CD4-positive, alpha-beta T cell (primary cell): ENCODE measurements around the gene IPO9. TPM values are rescaled to one million over a fixed set of nuclear protein-coding genes. Genes with fewer than 3 reads are reported as not detected.

Source experiments
- ATAC-seq: fragments of 200-7000 bp; cut with Tn5 transposase; one replicate; pipeline ENCODE4 v1.10.0; 2022; ENCODE audit warnings: mild to moderate bottlenecking; ENCODE audit not compliant: poor library complexity
- CTCF ChIA-PET: fragments of 350-600 bp; sonication (Branson Sonifier 250); formaldehyde crosslinking; loops from one replicate; lab custom pipeline; 2021; ENCODE audit warnings: antibody characterized with exemption, inconsistent platforms; lab: Charles Lee
- POLR2A ChIA-PET: fragments of 350-600 bp; sonication (Branson Sonifier 250); formaldehyde crosslinking; loops from one replicate; lab custom pipeline; 2021; ENCODE audit warnings: antibody characterized with exemption, inconsistent platforms; lab: Charles Lee
- DNase-seq, 14 experiments: peaks; one replicate each; pipeline ENCODE4 v3.0.0-alpha.2; 2013 to 2020; ENCODE audit warnings: mixed read lengths in 2 of 14
- H3K27ac ChIP-seq, 2 donors: one replicate each; pipeline versions ENCODE4 v1.5.1 to v1.7.0; 2013; ENCODE audit warnings: low read length in 2 of 2, low read depth in 1 of 2, mild to moderate bottlenecking in 1 of 2
- H3K27me3 ChIP-seq, 2 experiments: 1 replicate in 1 of 2; 2 replicates in 1 of 2; pipeline versions ENCODE4 v1.6.1 to v1.7.0; 2013; ENCODE audit warnings: low read length in 2 of 2, control low read depth in 1 of 2, mild to moderate bottlenecking in 1 of 2, moderate library complexity in 1 of 2; ENCODE audit not compliant: insufficient read depth in 2 of 2, control insufficient read depth in 1 of 2
- H3K36me3 ChIP-seq: one replicate; pipeline ENCODE4 v1.6.1; 2013; ENCODE audit warnings: low read length, control low read depth; ENCODE audit not compliant: insufficient read depth
- H3K4me1 ChIP-seq: one replicate; pipeline ENCODE4 v1.6.1; 2013; ENCODE audit warnings: low read length, control low read depth; ENCODE audit not compliant: insufficient read depth
- H3K4me3 ChIP-seq: one replicate; pipeline ENCODE4 v1.5.1; 2013; ENCODE audit warnings: mild to moderate bottlenecking, low read length, moderate library complexity
- H3K9me3 ChIP-seq, 2 experiments: 1 replicate in 1 of 2; 2 replicates in 1 of 2; pipeline versions ENCODE4 v1.6.1 to v1.7.0; 2013; ENCODE audit warnings: low read length in 2 of 2, mild to moderate bottlenecking in 2 of 2, control low read depth in 1 of 2, moderate library complexity in 1 of 2; ENCODE audit not compliant: control insufficient read depth in 1 of 2, insufficient read depth in 1 of 2
- H3K27ac Mint-ChIP-seq: one replicate; pipeline ENCODE4 v1.8.0; 2020; ENCODE audit warnings: mixed read lengths
- H3K27me3 Mint-ChIP-seq: one replicate; pipeline ENCODE4 v1.8.0; 2021; ENCODE audit warnings: mixed read lengths
- H3K36me3 Mint-ChIP-seq: one replicate; pipeline ENCODE4 v1.8.0; 2021; ENCODE audit warnings: low read depth, mixed read lengths
- H3K4me1 Mint-ChIP-seq: one replicate; pipeline ENCODE4 v1.8.0; 2021; ENCODE audit warnings: low read depth, mixed read lengths
- H3K4me3 Mint-ChIP-seq: one replicate; pipeline ENCODE4 v1.8.0; 2020; ENCODE audit warnings: mild to moderate bottlenecking, mixed read lengths
- H3K9me3 Mint-ChIP-seq: one replicate; pipeline ENCODE4 v1.8.0; 2020; ENCODE audit warnings: mixed read lengths
- intact Hi-C, 2 experiments: fragments of 100-400 bp; cut with DNase I in 1 of 2; cut with micrococcal nuclease in 1 of 2; formaldehyde crosslinking; loops; one replicate each; pipeline versions ENCODE4 v1.15.1 to v1.9.0; 2023 to 2025; cut with DNase I, micrococcal nuclease
- total RNA-seq, 174 experiments: library from RNA in 2 of 174; stranded (reverse) in 2 of 174; gene quantifications; one replicate each; pipeline ENCODE4 v1.2.3 and lab custom pipeline; 2021 to 2026
- TF ChIP-seq, protein P1 (sequence below): fragments of 200-600 bp; IDR thresholded peaks from one replicate; pipeline ENCODE4 v1.8.0; 2022; ENCODE audit warnings: antibody characterized with exemption, mild to moderate bottlenecking

The IPO9 gene
- total RNA-seq, 2 experiments from 2014 or later, result 17.1 to 20.1 TPM

DNA sequence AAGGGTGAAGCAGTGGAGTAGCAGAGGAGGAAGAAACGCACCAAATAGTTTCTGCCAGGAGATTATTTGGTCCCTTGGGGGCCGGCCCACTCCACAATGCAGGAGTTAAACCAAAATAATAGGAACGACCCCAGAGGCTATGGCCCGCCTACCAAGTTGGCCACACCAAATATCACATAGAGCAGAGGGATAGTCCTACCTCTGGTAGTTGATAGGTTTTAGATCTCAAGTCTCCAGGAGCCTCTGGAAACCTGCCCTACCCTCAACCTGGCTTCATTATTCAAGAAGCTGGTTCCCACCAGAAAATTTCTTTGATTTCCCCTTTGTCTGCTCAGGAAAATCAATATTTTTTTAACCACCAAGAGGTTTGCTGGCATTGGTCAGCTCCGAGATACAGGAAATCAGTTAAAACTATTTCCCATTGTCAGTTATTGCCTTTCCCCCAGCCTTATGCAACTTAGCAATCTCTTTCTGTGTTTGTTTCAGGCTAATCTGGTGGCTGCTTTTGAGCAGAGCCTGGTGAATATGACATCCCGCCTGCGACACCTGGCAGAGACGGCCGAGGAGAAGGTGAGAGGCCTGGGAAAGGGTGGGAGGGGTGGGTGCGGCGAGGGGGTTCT is 35.5 kb upstream of the IPO9 start:
- ATAC-seq (no peak), DNase-seq (no peak)
- ChIA-PET POLR2A (no interaction called here), CTCF (interaction anchor here (0.7 to 1.2 kb wide), 2 partner anchors 10 to 234 kb away, joined by 3 to 6 read pairs; no protein-coding TSS in a partner anchor)
- no peak overlapping the region for H3K4me3 ChIP-seq
- TF ChIP-seq, protein P1, sequence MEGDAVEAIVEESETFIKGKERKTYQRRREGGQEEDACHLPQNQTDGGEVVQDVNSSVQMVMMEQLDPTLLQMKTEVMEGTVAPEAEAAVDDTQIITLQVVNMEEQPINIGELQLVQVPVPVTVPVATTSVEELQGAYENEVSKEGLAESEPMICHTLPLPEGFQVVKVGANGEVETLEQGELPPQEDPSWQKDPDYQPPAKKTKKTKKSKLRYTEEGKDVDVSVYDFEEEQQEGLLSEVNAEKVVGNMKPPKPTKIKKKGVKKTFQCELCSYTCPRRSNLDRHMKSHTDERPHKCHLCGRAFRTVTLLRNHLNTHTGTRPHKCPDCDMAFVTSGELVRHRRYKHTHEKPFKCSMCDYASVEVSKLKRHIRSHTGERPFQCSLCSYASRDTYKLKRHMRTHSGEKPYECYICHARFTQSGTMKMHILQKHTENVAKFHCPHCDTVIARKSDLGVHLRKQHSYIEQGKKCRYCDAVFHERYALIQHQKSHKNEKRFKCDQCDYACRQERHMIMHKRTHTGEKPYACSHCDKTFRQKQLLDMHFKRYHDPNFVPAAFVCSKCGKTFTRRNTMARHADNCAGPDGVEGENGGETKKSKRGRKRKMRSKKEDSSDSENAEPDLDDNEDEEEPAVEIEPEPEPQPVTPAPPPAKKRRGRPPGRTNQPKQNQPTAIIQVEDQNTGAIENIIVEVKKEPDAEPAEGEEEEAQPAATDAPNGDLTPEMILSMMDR, result peak; percentile 40
- Mint-ChIP-seq H3K4me3 (no peak overlapping the region), H3K4me1 (peaks cover 5% of the 10 kb centered on the region), H3K27me3 (no peaks in the 10 kb centered on the region), H3K9me3 (no peaks in the 10 kb centered on the region), H3K36me3 (peaks cover 11% of the 10 kb centered on the region), H3K27ac (no peak overlapping the region)
- no peaks in the 10 kb centered on the region for H3K36me3 ChIP-seq
- peaks cover 6% of the 10 kb centered on the region for H3K4me1 ChIP-seq
- H3K9me3 ChIP-seq, result no peaks in the 10 kb centered on the region
- no peak overlapping the region for H3K27ac ChIP-seq
- intact Hi-C loops, result loop anchor here (1.0 kb wide), 2 partner anchors 84 to 234 kb away; no protein-coding TSS in a partner anchor
- no peaks in the 10 kb centered on the region for H3K27me3 ChIP-seq

DNA sequence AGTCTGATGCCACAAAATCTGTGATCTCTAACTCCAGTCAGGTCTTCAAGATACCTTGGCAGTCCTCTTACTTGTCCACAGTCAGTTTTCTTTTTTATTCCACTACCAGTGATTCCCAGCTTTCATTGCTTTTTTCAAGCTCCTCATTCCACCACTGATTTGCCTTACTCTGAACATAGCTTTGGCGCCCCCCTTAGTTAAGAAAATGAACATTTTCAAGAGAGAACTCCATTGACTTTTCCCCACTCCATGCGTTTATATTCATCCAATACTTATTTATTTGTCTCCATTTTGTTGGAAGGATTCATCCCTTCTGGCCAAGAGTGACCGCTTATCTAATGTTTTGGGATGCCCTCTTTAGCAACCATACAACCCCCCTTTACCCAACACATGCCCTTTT is 33.9 kb upstream of the IPO9 start:
- H3K27ac ChIP-seq, result no peak overlapping the region
- ChIA-PET POLR2A (interaction anchor here (0.6 kb wide), 1 partner anchor 255 kb away, joined by 3 read pairs; no protein-coding TSS in a partner anchor), CTCF (interaction anchor here (0.9 kb wide), 1 partner anchor 86 kb away, joined by 4 read pairs; no protein-coding TSS in a partner anchor)
- H3K4me1 ChIP-seq, result peaks cover 6% of the 10 kb centered on the region
- Mint-ChIP-seq H3K27me3 (no peaks in the 10 kb centered on the region), H3K36me3 (peaks cover 11% of the 10 kb centered on the region), H3K27ac (no peak overlapping the region), H3K4me1 (peaks cover 5% of the 10 kb centered on the region), H3K9me3 (no peaks in the 10 kb centered on the region), H3K4me3 (no peak overlapping the region)
- no peaks in the 10 kb centered on the region for H3K36me3 ChIP-seq
- ATAC-seq (no peak), DNase-seq (no peak)
- no peaks in the 10 kb centered on the region for H3K9me3 ChIP-seq
- TF ChIP-seq, protein P1, result no peak
- no peaks in the 10 kb centered on the region for H3K27me3 ChIP-seq
- intact Hi-C loops, result no loop called here
- H3K4me3 ChIP-seq, result no peak overlapping the region

DNA sequence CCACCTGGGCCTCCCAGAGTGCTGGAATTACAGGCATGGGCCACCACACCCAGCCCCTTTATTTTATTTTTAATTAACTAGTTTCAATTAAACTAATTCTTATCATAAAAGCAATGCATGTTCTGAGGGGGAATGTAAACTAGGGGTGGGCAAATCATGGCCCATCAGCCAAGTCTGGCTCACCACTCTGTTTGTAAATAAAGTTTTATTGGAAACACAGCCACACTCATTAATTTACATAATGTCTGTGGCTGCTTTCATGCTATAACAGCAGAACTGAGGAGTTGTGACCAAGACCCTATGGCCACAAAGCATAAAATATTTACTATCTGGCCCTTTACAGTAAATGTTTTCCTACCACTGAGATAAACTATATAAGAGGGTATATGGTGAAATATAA is 28.7 kb upstream of the IPO9 start:
- H3K4me3 Mint-ChIP-seq, result no peak overlapping the region
- Histone ChIP-seq H3K27ac (no peak overlapping the region), H3K9me3 (no peaks in the 10 kb centered on the region), H3K27me3 (no peaks in the 10 kb centered on the region), H3K36me3 (no peaks in the 10 kb centered on the region), H3K4me3 (no peak overlapping the region), H3K4me1 (no peaks in the 10 kb centered on the region)
- no peak for ATAC-seq
- H3K4me1 Mint-ChIP-seq, result no peaks in the 10 kb centered on the region
- TF ChIP-seq, protein P1, result no peak
- H3K36me3 Mint-ChIP-seq, result peaks cover 21% of the 10 kb centered on the region
- no peak for DNase-seq
- H3K9me3 Mint-ChIP-seq, result no peaks in the 10 kb centered on the region
- no peak overlapping the region for H3K27ac Mint-ChIP-seq
- ChIA-PET CTCF (no interaction called here), POLR2A (no interaction called here)
- intact Hi-C loops, result no loop called here
- no peaks in the 10 kb centered on the region for H3K27me3 Mint-ChIP-seq
